Neural progenitor cell (in vitro differentiated cells): ENCODE measurements around the gene SNTG2. TPM values are rescaled to one million over a fixed set of nuclear protein-coding genes. Genes with fewer than 3 reads are reported as not detected.

ENCODE experiments used
- DNase-seq: peaks from one replicate; pipeline ENCODE4 v3.0.0-alpha.2; 2016; ENCODE audit warnings: low spot score
- H2AFZ ChIP-seq: fragments of 200-600 bp; sonication (generic); replicated peaks from 2 replicates; pipeline ENCODE4 v1.6.1; 2016; ENCODE audit warnings: antibody characterized with exemption
- H3F3A ChIP-seq: fragments of 200-600 bp; sonication (generic); 2 replicates; pipeline ENCODE4 v1.6.1; 2016; ENCODE audit warnings: antibody characterized with exemption, low read depth
- H3K27ac ChIP-seq: fragments of 200-600 bp; sonication (generic); 2 replicates; pipeline ENCODE4 v1.5.1; 2016; ENCODE audit warnings: mild to moderate bottlenecking
- H3K27me3 ChIP-seq: fragments of 200-600 bp; sonication (generic); 2 replicates; pipeline ENCODE4 v1.6.1; 2016; ENCODE audit warnings: mild to moderate bottlenecking, moderate library complexity
- H3K36me3 ChIP-seq: fragments of 200-600 bp; sonication (generic); 2 replicates; pipeline ENCODE4 v1.5.1; 2016
- H3K4me1 ChIP-seq: fragments of 200-600 bp; sonication (generic); 2 replicates; pipeline ENCODE4 v1.6.1; 2016; ENCODE audit warnings: mixed run types
- H3K4me2 ChIP-seq: fragments of 200-600 bp; sonication (generic); 2 replicates; pipeline ENCODE4 v1.6.1; 2016
- H3K4me3 ChIP-seq: fragments of 200-600 bp; sonication (generic); 2 replicates; pipeline ENCODE4 v1.5.1; 2016
- H3K79me2 ChIP-seq: fragments of 200-600 bp; sonication (generic); 2 replicates; pipeline ENCODE4 v1.6.1; 2016; ENCODE audit warnings: low read depth
- H3K9ac ChIP-seq: fragments of 200-600 bp; sonication (generic); 2 replicates; pipeline ENCODE4 v1.6.1; 2016
- H3K9me3 ChIP-seq: fragments of 200-600 bp; sonication (generic); 2 replicates; pipeline ENCODE4 v1.5.1; 2016; ENCODE audit warnings: low read depth
- H4K20me1 ChIP-seq: fragments of 200-600 bp; sonication (generic); 2 replicates; pipeline ENCODE4 v1.6.1; 2016; ENCODE audit warnings: low read depth
- H3K27ac Mint-ChIP-seq: 3 replicates; pipeline ENCODE4 v1.8.0; 2021; ENCODE audit warnings: mixed read lengths
- H3K27me3 Mint-ChIP-seq: 2 replicates; pipeline ENCODE4 v1.8.0; 2022; ENCODE audit warnings: low read depth, mild to moderate bottlenecking, inconsistent platforms, moderate library complexity, mixed read lengths; ENCODE audit not compliant: insufficient read depth
- H3K36me3 Mint-ChIP-seq: 3 replicates; pipeline ENCODE4 v1.8.0; 2021; ENCODE audit warnings: mixed read lengths
- H3K4me1 Mint-ChIP-seq: 3 replicates; pipeline ENCODE4 v1.8.0; 2021; ENCODE audit warnings: mixed read lengths
- H3K4me3 Mint-ChIP-seq: 3 replicates; pipeline ENCODE4 v1.8.0; 2021; ENCODE audit warnings: mild to moderate bottlenecking, moderate library complexity, mixed read lengths
- H3K9me3 Mint-ChIP-seq: 3 replicates; pipeline ENCODE4 v1.8.0; 2020; ENCODE audit warnings: mixed read lengths
- CTCF ChIP-seq: fragments of 200-600 bp; sonication (generic); IDR thresholded peaks from 2 replicates; pipeline ENCODE4 v1.5.1; 2017; ENCODE audit warnings: antibody characterized with exemption, mild to moderate bottlenecking
- EZH2 ChIP-seq: fragments of 200-600 bp; sonication (generic); IDR thresholded peaks from 2 replicates; pipeline ENCODE4 v1.6.1; 2017; ENCODE audit warnings: antibody characterized with exemption, mild to moderate bottlenecking, moderate library complexity
- EZH2phosphoT487 ChIP-seq: fragments of 200-600 bp; sonication (generic); IDR thresholded peaks from 2 replicates; pipeline ENCODE4 v1.6.1; 2017; ENCODE audit warnings: antibody characterized with exemption
- total RNA-seq: library from RNA; depleted of rRNA; stranded (reverse); fragments of >200 nt; gene quantifications from 2 replicates; pipeline ENCODE4 v1.2.3, GENCODE V29; 2015; ENCODE audit warnings: low replicate concordance

SNTG2 gene
- total RNA-seq, 1 donor from 2014 or later: 1.1 TPM

- Histone ChIP-seq H2AFZ (no peak overlapping the region), H3K9ac (no peak overlapping the region), H3K79me2 (no peaks in the 10 kb centered on the region), H3K4me2 (no peak overlapping the region), H3F3A (no peaks in the 10 kb centered on the region), H3K36me3 (no peaks in the 10 kb centered on the region), H3K4me1 (peaks cover 5% of the 10 kb centered on the region), H3K27ac (no peak overlapping the region), H4K20me1 (no peaks in the 10 kb centered on the region), H3K9me3 (no peaks in the 10 kb centered on the region), H3K4me3 (no peak overlapping the region), H3K27me3 (no peaks in the 10 kb centered on the region)
- TF ChIP-seq CTCF (no peak), EZH2phosphoT487 (no peak), EZH2 (no peak)
- Mint-ChIP-seq H3K4me1 (peaks cover 10% of the 10 kb centered on the region), H3K4me3 (no peak overlapping the region), H3K27ac (no peak overlapping the region), H3K9me3 (no peaks in the 10 kb centered on the region), H3K27me3 (peaks cover 3% of the 10 kb centered on the region), H3K36me3 (no peaks in the 10 kb centered on the region)
- no peak for DNase-seq
These were observed 121.0 kb downstream of the SNTG2 start for GRCh38 chr2:1071650-1072049.

- no peak overlapping the region for H3K9ac ChIP-seq
- H3K79me2 ChIP-seq: no peaks in the 10 kb centered on the region
- H2AFZ ChIP-seq: no peak overlapping the region
- no peaks in the 10 kb centered on the region for H3F3A ChIP-seq
- no peaks in the 10 kb centered on the region for H3K9me3 ChIP-seq
- Mint-ChIP-seq H3K9me3 (no peaks in the 10 kb centered on the region), H3K4me1 (peaks cover 10% of the 10 kb centered on the region), H3K36me3 (no peaks in the 10 kb centered on the region), H3K27me3 (peaks cover 3% of the 10 kb centered on the region), H3K4me3 (no peak overlapping the region), H3K27ac (no peak overlapping the region)
- H3K27me3 ChIP-seq: no peaks in the 10 kb centered on the region
- H3K27ac ChIP-seq: no peak overlapping the region
- no peak for TF ChIP-seq EZH2phosphoT487
- no peak for TF ChIP-seq CTCF
- no peak for TF ChIP-seq EZH2
- H3K36me3 ChIP-seq: no peaks in the 10 kb centered on the region
- peaks cover 5% of the 10 kb centered on the region for H3K4me1 ChIP-seq
- no peak overlapping the region for H3K4me2 ChIP-seq
- DNase-seq: no peak
- no peaks in the 10 kb centered on the region for H4K20me1 ChIP-seq
- H3K4me3 ChIP-seq: no peak overlapping the region
These were observed 121.6 kb downstream of the SNTG2 start for GRCh38 chr2:1072250-1072649.

DNA sequence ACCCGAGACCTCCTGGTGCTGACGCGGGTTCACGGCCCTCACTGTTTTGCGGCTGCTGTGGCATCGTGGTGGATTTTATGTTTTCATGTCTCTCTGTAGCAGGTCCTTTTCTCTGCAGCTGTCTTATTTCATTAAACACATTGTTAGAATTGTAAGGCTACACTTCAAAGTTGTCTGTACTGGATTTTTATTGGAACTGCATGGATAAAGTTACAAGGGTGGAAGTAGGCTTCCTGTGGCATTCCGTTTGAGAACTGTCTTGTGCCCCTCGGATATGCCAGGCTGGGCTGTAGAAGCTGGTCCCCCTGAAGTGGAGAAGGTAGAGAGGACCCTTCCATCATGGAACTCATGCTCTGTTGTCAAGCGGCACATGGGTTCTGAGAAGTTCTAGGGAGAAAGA lies 127.3 kb downstream of the SNTG2 start:
- H3K4me1 Mint-ChIP-seq: peaks cover 30% of the 10 kb centered on the region
- no peak overlapping the region for H3K4me3 Mint-ChIP-seq
- H2AFZ ChIP-seq: no peak overlapping the region
- no peaks in the 10 kb centered on the region for H3K9me3 Mint-ChIP-seq
- no peaks in the 10 kb centered on the region for H3F3A ChIP-seq
- no peak overlapping the region for H3K9ac ChIP-seq
- DNase-seq: no peak
- no peaks in the 10 kb centered on the region for H3K36me3 ChIP-seq
- no peak overlapping the region for H3K27ac Mint-ChIP-seq
- no peak overlapping the region for H3K4me3 ChIP-seq
- H3K4me1 ChIP-seq: peaks cover 20% of the 10 kb centered on the region
- TF ChIP-seq CTCF (no peak), EZH2 (no peak), EZH2phosphoT487 (no peak)
- H3K27me3 Mint-ChIP-seq: peaks cover 5% of the 10 kb centered on the region
- H3K27me3 ChIP-seq: no peaks in the 10 kb centered on the region
- no peaks in the 10 kb centered on the region for H4K20me1 ChIP-seq
- peak overlapping the region; percentile 58 for H3K27ac ChIP-seq
- no peaks in the 10 kb centered on the region for H3K9me3 ChIP-seq
- no peaks in the 10 kb centered on the region for H3K36me3 Mint-ChIP-seq
- peak overlapping the region; percentile 31 for H3K4me2 ChIP-seq
- H3K79me2 ChIP-seq: no peaks in the 10 kb centered on the region
